H9 (cell line): ENCODE results near the gene CYP4F2. TPM values are rescaled to one million over a fixed set of nuclear protein-coding genes. Genes with fewer than 3 reads are reported as not detected.

ENCODE experiments used
- DNase-seq: peaks from one replicate; pipeline ENCODE4 v3.0.0-alpha.2; 2017
- H2AFZ ChIP-seq: one replicate; pipeline ENCODE4 v1.6.1; 2013; ENCODE audit warnings: mild to moderate bottlenecking, low read length, control low read depth, moderate library complexity
- H2AK5ac ChIP-seq: 2 replicates; pipeline ENCODE4 v1.6.1; 2013; ENCODE audit warnings: low read length, control low read depth, mixed read lengths; ENCODE audit not compliant: insufficient read length
- H2BK120ac ChIP-seq: one replicate; pipeline ENCODE4 v1.6.1; 2013; ENCODE audit warnings: low read depth, mild to moderate bottlenecking, low read length, control low read depth, inconsistent platforms; ENCODE audit not compliant: poor library complexity, severe bottlenecking
- H2BK12ac ChIP-seq: 2 replicates; pipeline ENCODE4 v1.6.1; 2013; ENCODE audit warnings: low read length, control low read depth, mixed read lengths, low read depth; ENCODE audit not compliant: insufficient read length
- H2BK15ac ChIP-seq: 2 replicates; pipeline ENCODE4 v1.6.1; 2013; ENCODE audit warnings: low read depth, low read length, control low read depth
- H2BK20ac ChIP-seq: one replicate; pipeline ENCODE4 v1.6.1; 2013; ENCODE audit warnings: low read depth, mild to moderate bottlenecking, low read length, control low read depth, inconsistent platforms; ENCODE audit not compliant: poor library complexity, severe bottlenecking
- H2BK5ac ChIP-seq: 2 replicates; pipeline ENCODE4 v1.6.1; 2013; ENCODE audit warnings: low read length, control low read depth, mixed read lengths; ENCODE audit not compliant: insufficient read length
- H3K14ac ChIP-seq: 2 replicates; pipeline ENCODE4 v1.6.1; 2013; ENCODE audit warnings: low read length, control low read depth; ENCODE audit not compliant: insufficient read depth
- H3K18ac ChIP-seq: 2 replicates; pipeline ENCODE4 v1.6.1; 2013; ENCODE audit warnings: low read depth, mild to moderate bottlenecking, mixed read lengths, low read length, control low read depth; ENCODE audit not compliant: insufficient read length
- H3K23ac ChIP-seq: 2 replicates; pipeline ENCODE4 v1.6.1; 2013; ENCODE audit warnings: low read length, control low read depth, mixed read lengths, low read depth; ENCODE audit not compliant: insufficient read length
- H3K23me2 ChIP-seq: 2 replicates; pipeline ENCODE4 v1.6.1; 2013; ENCODE audit warnings: low read depth, mild to moderate bottlenecking, mixed read lengths, low read length, control low read depth; ENCODE audit not compliant: insufficient read length, poor library complexity, severe bottlenecking
- H3K27ac ChIP-seq: 2 replicates; pipeline ENCODE4 v1.5.1; 2013; ENCODE audit warnings: low read length, control low read depth, mixed read lengths, low read depth; ENCODE audit not compliant: insufficient read length
- H3K27me3 ChIP-seq: 2 replicates; pipeline ENCODE4 v1.6.1; 2013; ENCODE audit warnings: low read length, control low read depth, inconsistent platforms; ENCODE audit not compliant: insufficient read depth
- H3K4ac ChIP-seq: 2 replicates; pipeline ENCODE4 v1.6.1; 2013; ENCODE audit warnings: low read depth, mild to moderate bottlenecking, control low read depth, inconsistent platforms, low read length, moderate library complexity
- H3K4me1 ChIP-seq: 2 replicates; pipeline ENCODE4 v1.6.1; 2013; ENCODE audit warnings: low read length, control low read depth, inconsistent platforms; ENCODE audit not compliant: insufficient read depth
- H3K4me2 ChIP-seq: 2 replicates; pipeline ENCODE4 v1.6.1; 2013; ENCODE audit warnings: low read length, control low read depth, mixed read lengths; ENCODE audit not compliant: insufficient read length, insufficient read depth
- H3K56ac ChIP-seq: 2 replicates; pipeline ENCODE4 v1.6.1; 2013; ENCODE audit warnings: low read depth, mild to moderate bottlenecking, mixed read lengths, low read length, control low read depth; ENCODE audit not compliant: insufficient read length
- H3K79me1 ChIP-seq: 2 replicates; pipeline ENCODE4 v1.6.1; 2013; ENCODE audit warnings: low read depth, mild to moderate bottlenecking, moderate library complexity, low read length, control low read depth, inconsistent platforms; ENCODE audit not compliant: insufficient read depth, poor library complexity, severe bottlenecking
- H3K79me2 ChIP-seq: 2 replicates; pipeline ENCODE4 v1.6.1; 2013; ENCODE audit warnings: low read length, control low read depth, inconsistent platforms; ENCODE audit not compliant: insufficient read depth
- H3K9ac ChIP-seq: 2 replicates; pipeline ENCODE4 v1.6.1; 2013; ENCODE audit warnings: low read length, control low read depth, mixed read lengths; ENCODE audit not compliant: insufficient read length; ENCODE audit errors: extremely low read depth
- H3K9me3 ChIP-seq: one replicate; pipeline ENCODE4 v1.6.1; 2013; ENCODE audit warnings: low read depth, low read length, inconsistent platforms; ENCODE audit not compliant: control insufficient read depth
- H3T11ph ChIP-seq: one replicate; pipeline ENCODE4 v1.6.1; 2013; ENCODE audit warnings: mild to moderate bottlenecking, low read length, control low read depth, inconsistent platforms
- H4K20me1 ChIP-seq: one replicate; pipeline ENCODE4 v1.6.1; 2013; ENCODE audit not compliant: control insufficient read depth, insufficient read length, insufficient read depth
- H4K5ac ChIP-seq: 2 replicates; pipeline ENCODE4 v1.6.1; 2013; ENCODE audit warnings: low read depth, mild to moderate bottlenecking, mixed read lengths, low read length, control low read depth; ENCODE audit not compliant: insufficient read length
- H4K8ac ChIP-seq: replicated peaks from 2 replicates; pipeline ENCODE4 v1.6.1; 2013; ENCODE audit warnings: low read length, control low read depth, mixed read lengths, low read depth; ENCODE audit not compliant: insufficient read length
- H4K91ac ChIP-seq: 2 replicates; pipeline ENCODE4 v1.6.1; 2013; ENCODE audit warnings: low read depth, mild to moderate bottlenecking, moderate library complexity, mixed read lengths, low read length, control low read depth; ENCODE audit not compliant: insufficient read length
- H3K27ac Mint-ChIP-seq, 3 experiments: 2 replicates in 2 of 3; 3 replicates in 1 of 3; pipeline ENCODE4 v1.8.0; 2020 to 2021; ENCODE audit warnings: mixed read lengths in 3 of 3, mild to moderate bottlenecking in 1 of 3, moderate library complexity in 1 of 3
- H3K27me3 Mint-ChIP-seq: 2 replicates; pipeline ENCODE4 v1.8.0; 2021; ENCODE audit warnings: low read depth, mild to moderate bottlenecking, moderate library complexity, mixed read lengths
- H3K36me3 Mint-ChIP-seq, 3 experiments: 2 replicates in 2 of 3; 3 replicates in 1 of 3; pipeline ENCODE4 v1.8.0; 2020 to 2021; ENCODE audit warnings: low read depth in 3 of 3, mixed read lengths in 3 of 3; ENCODE audit not compliant: insufficient read depth in 1 of 3
- H3K4me1 Mint-ChIP-seq, 2 experiments: 2 replicates each; pipeline ENCODE4 v1.8.0; 2020; ENCODE audit warnings: mixed read lengths in 2 of 2
- H3K4me3 Mint-ChIP-seq, 2 experiments: 2 replicates in 1 of 2; 3 replicates in 1 of 2; pipeline ENCODE4 v1.8.0; 2020 to 2021; ENCODE audit warnings: mild to moderate bottlenecking in 2 of 2, mixed read lengths in 2 of 2, moderate library complexity in 1 of 2
- H3K9me3 Mint-ChIP-seq, 2 experiments: 2 replicates in 1 of 2; 3 replicates in 1 of 2; pipeline ENCODE4 v1.8.0; 2020; ENCODE audit warnings: mild to moderate bottlenecking in 2 of 2, mixed read lengths in 2 of 2, moderate library complexity in 1 of 2
- CTCF ChIP-seq: fragments of 200-600 bp; sonication (generic); conservative IDR thresholded peaks from 3 replicates; pipeline ENCODE4 v1.8.0; 2021; ENCODE audit warnings: antibody characterized with exemption, mild to moderate bottlenecking
- WGBS: extraction: QIAGEN DNeasy Blood & Tissue Kit; methylation state at CpG from one replicate; pipeline ENCODE4 v1.1.7; 2013; ENCODE audit warnings: missing lambda C conversion rate, low lambda C conversion rate, mixed read lengths; ENCODE audit not compliant: insufficient read length; ENCODE audit errors: extremely low coverage; 5-methylcytosine and 5-hydroxymethylcytosine counted together
- total RNA-seq: library from RNA; stranded (reverse); gene quantifications from 2 replicates; pipeline ENCODE4 v1.2.1, GENCODE V29; 2021

Gene CYP4F2
- total RNA-seq, 1 experiment from 2014 or later = not detected

- Histone ChIP-seq H3K79me2 (no peaks in the 10 kb centered on the region), H3K23me2 (no peaks in the 10 kb centered on the region), H3K18ac (no peak overlapping the region), H3K27me3 (no peaks in the 10 kb centered on the region), H3K23ac (no peak overlapping the region), H3K79me1 (no peaks in the 10 kb centered on the region), H2BK120ac (no peak overlapping the region), H3T11ph (no peak overlapping the region), H4K20me1 (no peaks in the 10 kb centered on the region), H4K8ac (no peak overlapping the region), H4K91ac (no peak overlapping the region), H2BK20ac (no peak overlapping the region), H3K9me3 (peaks cover 82% of the 10 kb centered on the region), H3K27ac (no peak overlapping the region), H2AK5ac (no peak overlapping the region), H3K4me2 (no peak overlapping the region), H2BK12ac (no peak overlapping the region), H2BK5ac (no peak overlapping the region), H3K56ac (no peak overlapping the region), H4K5ac (no peak overlapping the region), H3K14ac (no peak overlapping the region), H2AFZ (no peak overlapping the region), H3K4ac (no peak overlapping the region), H3K9ac (no peak overlapping the region), H3K4me1 (no peaks in the 10 kb centered on the region), H2BK15ac (no peak overlapping the region)
- H3K9me3 Mint-ChIP-seq = peaks cover 83 to 91% of the 10 kb centered on the region in 2 experiments
- no peak overlapping the region for H3K4me3 Mint-ChIP-seq
- no peak overlapping the region for H3K27ac Mint-ChIP-seq
- H3K4me1 Mint-ChIP-seq = no peaks in the 10 kb centered on the region
- H3K36me3 Mint-ChIP-seq = peaks cover 3 to 37% (median 17%) of the 10 kb centered on the region in 3 experiments; a peak in 6 of 7 replicates
- no peak for DNase-seq
- TF ChIP-seq CTCF = no peak
- peaks cover 2% of the 10 kb centered on the region; the same call in 1 of the 2 replicates for H3K27me3 Mint-ChIP-seq
- WGBS = no CpG with 5 or more reads among the region's 6 CpGs
Measured at GRCh38 chr19:15860522-15860921, 37.4 kb downstream of the CYP4F2 start.
